ENCODE data around the gene UBAC2. TPM values are rescaled to one million over a fixed set of nuclear protein-coding genes. Genes with fewer than 3 reads are reported as not detected.

The UBAC2 gene
- total and polyA plus RNA-seq, 2 donors (not counting 1 experiment from before 2014, with no cell fraction given), result 32.4 to 87.4 TPM

DNA sequence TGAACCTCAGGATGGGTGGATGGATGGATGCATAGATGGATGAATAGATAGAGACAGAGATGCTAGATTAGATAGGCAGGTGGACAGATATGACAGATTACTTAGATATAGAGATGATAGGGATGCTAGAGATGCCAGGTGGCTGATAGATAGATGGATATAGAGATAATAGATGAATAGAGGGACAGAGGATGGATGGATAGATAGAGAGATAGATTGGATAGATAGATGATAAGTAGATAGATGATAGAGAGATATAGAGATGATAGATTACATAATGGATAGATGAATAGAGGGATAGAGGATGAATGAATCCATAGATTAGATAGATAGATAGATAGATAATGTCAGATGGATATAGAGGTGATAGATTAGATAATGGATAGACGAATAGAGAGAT lies 212.2 kb downstream of the UBAC2 start:
- H2AFZ ChIP-seq (ENCODE audit: low read length), result no peak overlapping the region
- no peaks in the 10 kb centered on the region for H3K79me2 ChIP-seq (ENCODE audit: control insufficient read depth, insufficient read depth, low read length)
- H3K9ac ChIP-seq (ENCODE audit: insufficient read depth, low read length), result no peak overlapping the region
- H3K4me1 ChIP-seq (ENCODE audit: control insufficient read depth, extremely low read depth, insufficient read depth, low read length), result no peaks in the 10 kb centered on the region
- peaks cover 17% of the 10 kb centered on the region for H3K27me3 ChIP-seq (ENCODE audit: control insufficient read depth, insufficient read depth, low read length)
- H3K27ac ChIP-seq (ENCODE audit: insufficient read depth, low read length), result no peak overlapping the region
- no peaks in the 10 kb centered on the region for H4K20me1 ChIP-seq (ENCODE audit: control insufficient read depth, extremely low read depth, insufficient read depth, low read length)
- no peak for DNase-seq (ENCODE audit: low read depth in 2 of 2)
- H3K9me3 ChIP-seq (ENCODE audit: control insufficient read depth, insufficient read depth, low read depth, low read length), result no peaks in the 10 kb centered on the region
- H3K4me3 ChIP-seq (replicated peaks in 1 of 4; ENCODE audit: control extremely low read depth in 1 of 4, insufficient read depth in 1 of 4, low read depth in 3 of 4, low read length in 4 of 4), result no peak overlapping the region
- H3K4me2 ChIP-seq (ENCODE audit: extremely low read depth, insufficient read depth, low read length), result no peak overlapping the region
- TF ChIP-seq EZH2 (IDR thresholded peaks at IDR 0.05; ENCODE audit: low read length, missing control alignments), result no peak
- TF ChIP-seq, protein P1, sequence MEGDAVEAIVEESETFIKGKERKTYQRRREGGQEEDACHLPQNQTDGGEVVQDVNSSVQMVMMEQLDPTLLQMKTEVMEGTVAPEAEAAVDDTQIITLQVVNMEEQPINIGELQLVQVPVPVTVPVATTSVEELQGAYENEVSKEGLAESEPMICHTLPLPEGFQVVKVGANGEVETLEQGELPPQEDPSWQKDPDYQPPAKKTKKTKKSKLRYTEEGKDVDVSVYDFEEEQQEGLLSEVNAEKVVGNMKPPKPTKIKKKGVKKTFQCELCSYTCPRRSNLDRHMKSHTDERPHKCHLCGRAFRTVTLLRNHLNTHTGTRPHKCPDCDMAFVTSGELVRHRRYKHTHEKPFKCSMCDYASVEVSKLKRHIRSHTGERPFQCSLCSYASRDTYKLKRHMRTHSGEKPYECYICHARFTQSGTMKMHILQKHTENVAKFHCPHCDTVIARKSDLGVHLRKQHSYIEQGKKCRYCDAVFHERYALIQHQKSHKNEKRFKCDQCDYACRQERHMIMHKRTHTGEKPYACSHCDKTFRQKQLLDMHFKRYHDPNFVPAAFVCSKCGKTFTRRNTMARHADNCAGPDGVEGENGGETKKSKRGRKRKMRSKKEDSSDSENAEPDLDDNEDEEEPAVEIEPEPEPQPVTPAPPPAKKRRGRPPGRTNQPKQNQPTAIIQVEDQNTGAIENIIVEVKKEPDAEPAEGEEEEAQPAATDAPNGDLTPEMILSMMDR (conservative IDR thresholded peaks at IDR 0.05 in 1 of 2, IDR thresholded peaks at IDR 0.05 in 1 of 2; ENCODE audit: low read depth in 1 of 2, low read length in 2 of 2), result no peak
- H3K36me3 ChIP-seq (ENCODE audit: control insufficient read depth, insufficient read depth, low read length), result no peaks in the 10 kb centered on the region

DNA sequence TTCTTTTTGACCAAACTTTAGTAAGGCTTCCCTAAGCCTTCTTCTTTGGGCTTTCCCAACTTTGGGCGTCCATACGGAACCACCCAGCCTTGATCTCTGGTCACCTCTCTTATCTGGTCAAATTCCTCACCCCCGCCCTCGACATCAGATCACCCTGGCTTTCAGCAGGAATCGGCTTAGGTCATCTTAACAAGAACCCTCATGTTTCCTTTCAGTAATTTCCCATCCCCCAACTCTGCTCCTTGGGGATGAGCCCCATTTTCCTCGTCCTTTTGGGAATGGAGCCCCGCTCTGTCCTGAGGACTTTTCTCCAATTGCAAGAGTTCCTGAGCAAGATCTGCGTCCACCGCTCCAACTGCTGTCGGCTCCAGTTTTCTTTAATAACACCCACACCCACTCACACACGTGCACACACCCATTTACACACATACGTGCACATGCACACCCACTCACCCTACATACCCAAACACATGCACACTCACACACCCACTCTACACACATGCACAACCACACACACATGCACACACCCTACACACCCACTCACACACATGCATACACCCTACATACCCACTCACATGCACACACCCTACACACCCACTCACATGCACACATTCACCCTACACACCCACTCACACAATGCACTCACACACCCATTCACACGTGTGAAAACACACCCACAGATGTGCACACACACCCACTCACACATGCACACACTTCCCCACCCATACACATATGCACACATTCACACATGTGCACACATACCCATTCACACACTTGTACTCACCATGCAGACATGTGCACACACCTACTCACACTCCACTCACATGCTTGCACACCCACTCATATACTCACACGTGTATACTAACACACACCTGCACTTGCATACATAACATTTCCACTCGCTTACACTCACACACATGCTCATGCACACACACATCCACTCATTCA lies 213.7 kb downstream of the UBAC2 start:
- no peak overlapping the region for H2AFZ ChIP-seq (ENCODE audit: low read length)
- no peak for DNase-seq (ENCODE audit: low read depth in 2 of 2)

DNA sequence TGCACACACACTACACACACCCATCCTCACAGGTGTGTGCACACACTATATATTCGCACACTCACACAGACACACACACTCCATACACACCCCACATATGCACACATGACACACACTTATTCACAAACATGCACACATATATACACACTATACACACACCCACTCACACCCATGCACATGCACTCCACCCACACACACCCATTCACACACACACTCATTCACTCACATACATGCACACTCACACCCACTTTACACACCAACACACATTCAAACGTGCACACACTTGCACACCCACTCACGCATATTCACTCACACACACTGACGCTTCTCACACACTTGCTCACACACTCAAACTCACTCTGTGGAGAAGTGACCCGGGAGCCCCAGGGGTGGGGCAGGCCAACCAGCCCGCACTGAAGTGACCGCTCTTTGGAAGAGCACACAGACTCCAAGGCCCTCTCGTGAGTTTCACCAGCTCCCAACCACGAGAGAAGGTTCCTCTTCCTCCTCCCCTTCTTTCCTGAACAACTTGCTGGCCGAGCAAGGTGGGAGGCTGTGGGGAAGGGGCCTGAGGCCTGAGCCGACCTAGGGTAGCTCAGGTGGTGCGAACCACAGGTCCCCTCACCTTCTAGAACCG lies 214.5 kb downstream of the UBAC2 start:
- no peak for DNase-seq (ENCODE audit: low read depth in 2 of 2)
- Histone ChIP-seq H3K27me3 (ENCODE audit: control insufficient read depth, insufficient read depth, low read length) (peaks cover 21% of the 10 kb centered on the region), H3K79me2 (ENCODE audit: control insufficient read depth, insufficient read depth, low read length) (no peaks in the 10 kb centered on the region), H3K9ac (ENCODE audit: insufficient read depth, low read length) (no peak overlapping the region), H2AFZ (ENCODE audit: low read length) (no peak overlapping the region), H3K4me3 (replicated peaks in 1 of 4; ENCODE audit: control extremely low read depth in 1 of 4, insufficient read depth in 1 of 4, low read depth in 3 of 4, low read length in 4 of 4) (no peak overlapping the region), H3K36me3 (ENCODE audit: control insufficient read depth, insufficient read depth, low read length) (no peaks in the 10 kb centered on the region), H3K4me1 (ENCODE audit: control insufficient read depth, extremely low read depth, insufficient read depth, low read length) (no peaks in the 10 kb centered on the region), H3K9me3 (ENCODE audit: control insufficient read depth, insufficient read depth, low read depth, low read length) (no peaks in the 10 kb centered on the region), H3K4me2 (ENCODE audit: extremely low read depth, insufficient read depth, low read length) (no peak overlapping the region), H3K27ac (ENCODE audit: insufficient read depth, low read length) (no peak overlapping the region), H4K20me1 (ENCODE audit: control insufficient read depth, extremely low read depth, insufficient read depth, low read length) (no peaks in the 10 kb centered on the region)
- TF ChIP-seq, protein P1 (conservative IDR thresholded peaks at IDR 0.05 in 1 of 2, IDR thresholded peaks at IDR 0.05 in 1 of 2; ENCODE audit: low read depth in 1 of 2, low read length in 2 of 2), result no peak
- no peak for TF ChIP-seq EZH2 (IDR thresholded peaks at IDR 0.05; ENCODE audit: low read length, missing control alignments)

More for the DNA sequence above, 213.7 kb downstream of the UBAC2 start:
- H3K27ac ChIP-seq (ENCODE audit: insufficient read depth, low read length), result no peak overlapping the region
- TF ChIP-seq, protein P1 (conservative IDR thresholded peaks at IDR 0.05 in 1 of 2, IDR thresholded peaks at IDR 0.05 in 1 of 2; ENCODE audit: low read depth in 1 of 2, low read length in 2 of 2), result no peak
- no peak for TF ChIP-seq EZH2 (IDR thresholded peaks at IDR 0.05; ENCODE audit: low read length, missing control alignments)
- no peaks in the 10 kb centered on the region for H3K79me2 ChIP-seq (ENCODE audit: control insufficient read depth, insufficient read depth, low read length)
- no peaks in the 10 kb centered on the region for H3K9me3 ChIP-seq (ENCODE audit: control insufficient read depth, insufficient read depth, low read depth, low read length)
- peaks cover 21% of the 10 kb centered on the region for H3K27me3 ChIP-seq (ENCODE audit: control insufficient read depth, insufficient read depth, low read length)
- no peaks in the 10 kb centered on the region for H3K36me3 ChIP-seq (ENCODE audit: control insufficient read depth, insufficient read depth, low read length)
- no peaks in the 10 kb centered on the region for H4K20me1 ChIP-seq (ENCODE audit: control insufficient read depth, extremely low read depth, insufficient read depth, low read length)
- no peak overlapping the region for H3K4me3 ChIP-seq (replicated peaks in 1 of 4; ENCODE audit: control extremely low read depth in 1 of 4, insufficient read depth in 1 of 4, low read depth in 3 of 4, low read length in 4 of 4)
- H3K9ac ChIP-seq (ENCODE audit: insufficient read depth, low read length), result no peak overlapping the region
- no peak overlapping the region for H3K4me2 ChIP-seq (ENCODE audit: extremely low read depth, insufficient read depth, low read length)
- H3K4me1 ChIP-seq (ENCODE audit: control insufficient read depth, extremely low read depth, insufficient read depth, low read length), result no peaks in the 10 kb centered on the region

All from fibroblast of lung (primary cell).